ENCODE data around the gene CACNA2D3.

DNA sequence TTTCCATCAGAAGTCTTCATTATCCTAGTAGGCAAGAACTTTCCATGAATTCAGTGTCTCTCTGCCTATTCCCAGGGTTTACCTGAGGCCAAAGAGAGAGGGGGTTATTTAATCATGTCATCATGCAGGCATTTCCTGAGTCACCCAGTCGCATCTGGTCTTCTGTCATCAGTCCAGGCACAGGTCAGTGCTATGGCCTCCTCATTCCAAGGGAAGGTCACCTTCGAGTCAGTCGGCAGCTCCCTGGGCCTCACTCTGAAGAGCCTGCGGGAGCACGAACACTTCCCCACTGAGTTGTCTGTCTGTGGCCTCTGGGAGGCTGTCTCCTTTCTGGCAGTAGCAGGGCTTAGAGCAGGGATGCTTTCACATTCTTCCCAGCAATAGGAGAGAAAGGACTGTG, 831.7 kb downstream of the CACNA2D3 start:
- TF ChIP-seq POLR2AphosphoS5 (IDR thresholded peaks at IDR 0.05) = no peak
- no peak for TF ChIP-seq POLR2A (IDR thresholded peaks at IDR 0.05)
- TF ChIP-seq, protein P1, sequence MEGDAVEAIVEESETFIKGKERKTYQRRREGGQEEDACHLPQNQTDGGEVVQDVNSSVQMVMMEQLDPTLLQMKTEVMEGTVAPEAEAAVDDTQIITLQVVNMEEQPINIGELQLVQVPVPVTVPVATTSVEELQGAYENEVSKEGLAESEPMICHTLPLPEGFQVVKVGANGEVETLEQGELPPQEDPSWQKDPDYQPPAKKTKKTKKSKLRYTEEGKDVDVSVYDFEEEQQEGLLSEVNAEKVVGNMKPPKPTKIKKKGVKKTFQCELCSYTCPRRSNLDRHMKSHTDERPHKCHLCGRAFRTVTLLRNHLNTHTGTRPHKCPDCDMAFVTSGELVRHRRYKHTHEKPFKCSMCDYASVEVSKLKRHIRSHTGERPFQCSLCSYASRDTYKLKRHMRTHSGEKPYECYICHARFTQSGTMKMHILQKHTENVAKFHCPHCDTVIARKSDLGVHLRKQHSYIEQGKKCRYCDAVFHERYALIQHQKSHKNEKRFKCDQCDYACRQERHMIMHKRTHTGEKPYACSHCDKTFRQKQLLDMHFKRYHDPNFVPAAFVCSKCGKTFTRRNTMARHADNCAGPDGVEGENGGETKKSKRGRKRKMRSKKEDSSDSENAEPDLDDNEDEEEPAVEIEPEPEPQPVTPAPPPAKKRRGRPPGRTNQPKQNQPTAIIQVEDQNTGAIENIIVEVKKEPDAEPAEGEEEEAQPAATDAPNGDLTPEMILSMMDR (IDR thresholded peaks at IDR 0.05) = no peak

Data from upper lobe of left lung (tissue), 4 donors.